Panc1 (cell line): ENCODE results near the gene OR51E2. TPM values are rescaled to one million over a fixed set of nuclear protein-coding genes. Genes with fewer than 3 reads are reported as not detected.

Experiments
- ATAC-seq: fragments of 200-7000 bp; cut with Tn5 transposase; 2 replicates; pipeline ENCODE4 v1.9.1; 2020; ENCODE audit warnings: mild to moderate bottlenecking, moderate library complexity
- BruUV-seq: library from RNA; stranded (reverse); fragments of 400-500 nt; replicated peaks from 2 replicates; lab custom pipeline; 2021; lab: Mats Ljungman, UMichigan
- CTCF ChIA-PET: fragments of 300-600 bp; sonication (Branson Sonifier 250); formaldehyde crosslinking; loops from one replicate; lab custom pipeline; 2022; ENCODE audit warnings: antibody characterized with exemption; lab: Charles Lee
- POLR2A ChIA-PET: fragments of 300-600 bp; sonication (Branson Sonifier 250); formaldehyde crosslinking; loops from one replicate; lab custom pipeline; 2022; ENCODE audit warnings: antibody characterized with exemption; lab: Charles Lee
- DNase-seq: peaks from one replicate; pipeline ENCODE4 v3.0.0-alpha.2; 2010; ENCODE audit warnings: low read depth, low spot score
- H3K27ac ChIP-seq: 2 replicates; pipeline ENCODE4 v1.5.1; 2011; ENCODE audit warnings: mild to moderate bottlenecking, low read length, inconsistent platforms
- H3K27me3 ChIP-seq: fragments of 200-500 bp; sonication (Bioruptor generic); 2 replicates; pipeline ENCODE4 v1.6.0; 2014; ENCODE audit warnings: low read length, inconsistent platforms; ENCODE audit not compliant: control insufficient read depth, insufficient read depth
- H3K36me3 ChIP-seq: fragments of 200-500 bp; sonication (Bioruptor generic); 2 replicates; pipeline ENCODE4 v1.5.1; 2014; ENCODE audit warnings: inconsistent platforms, mild to moderate bottlenecking, low read length, moderate library complexity; ENCODE audit not compliant: control insufficient read depth, insufficient read depth
- H3K4me1 ChIP-seq: 2 replicates; pipeline ENCODE4 v1.5.1; 2011; ENCODE audit warnings: inconsistent platforms, mild to moderate bottlenecking, low read length, moderate library complexity; ENCODE audit not compliant: control insufficient read depth, insufficient read depth
- H3K4me3 ChIP-seq, 2 experiments: 2 replicates each; pipeline ENCODE4 v1.5.1; 2011 to 2012; ENCODE audit warnings: low read depth in 2 of 2, low read length in 2 of 2, mild to moderate bottlenecking in 2 of 2, inconsistent platforms in 1 of 2, moderate library complexity in 1 of 2
- H3K9me3 ChIP-seq: fragments of 200-500 bp; sonication (Bioruptor generic); 2 replicates; pipeline ENCODE4 v1.5.1; 2014; ENCODE audit warnings: low read depth, mild to moderate bottlenecking, inconsistent platforms, low read length, moderate library complexity; ENCODE audit not compliant: control insufficient read depth, insufficient read depth
- POLR2AphosphoS5 ChIP-seq: IDR thresholded peaks from 2 replicates; pipeline ENCODE4 v1.6.1; 2012; ENCODE audit warnings: mild to moderate bottlenecking, low read depth, low read length, moderate library complexity
- SIN3A ChIP-seq: IDR thresholded peaks from 2 replicates; pipeline ENCODE4 v1.6.1; 2012; ENCODE audit warnings: low read depth, mild to moderate bottlenecking, low read length, moderate library complexity, borderline replicate concordance; ENCODE audit not compliant: insufficient read depth
- TCF7L2 ChIP-seq: IDR thresholded peaks from 2 replicates; pipeline ENCODE4 v1.6.1; 2011; ENCODE audit warnings: mild to moderate bottlenecking, low read depth, low read length, inconsistent platforms
- in situ Hi-C: cut with HindIII; loops from 2 replicates; pipeline ENCODE4 v1.10.0; 2016; ENCODE audit warnings: low sequenced_read_pairs, low pct_unique_long_range_greater_than_20kb
- intact Hi-C: fragments of 100-400 bp; cut with micrococcal nuclease; formaldehyde crosslinking; loops from one replicate; pipeline ENCODE4 v1.10.0; 2022; ENCODE audit not compliant: unreplicated experiment
- total RNA-seq: library from RNA; stranded (reverse); gene quantifications from one replicate; pipeline ENCODE4 v1.2.1, GENCODE V29; 2021; ENCODE audit not compliant: unreplicated experiment
- TF ChIP-seq, protein P1 (sequence below): fragments of 450-650 bp; IDR thresholded peaks from 2 replicates; pipeline ENCODE4 v1.5.1; 2017; ENCODE audit warnings: mild to moderate bottlenecking
- TF ChIP-seq, protein P2 (sequence below), 2 experiments: IDR thresholded peaks; 2 replicates each; pipeline ENCODE4 v1.6.1; 2011 to 2012; ENCODE audit warnings: low read depth in 2 of 2, control low read depth in 1 of 2, low read length in 1 of 2, mild to moderate bottlenecking in 1 of 2, moderate library complexity in 1 of 2; ENCODE audit not compliant: insufficient read depth in 1 of 2

Gene OR51E2
- total RNA-seq, 1 experiment from 2014 or later, result not detected

DNA sequence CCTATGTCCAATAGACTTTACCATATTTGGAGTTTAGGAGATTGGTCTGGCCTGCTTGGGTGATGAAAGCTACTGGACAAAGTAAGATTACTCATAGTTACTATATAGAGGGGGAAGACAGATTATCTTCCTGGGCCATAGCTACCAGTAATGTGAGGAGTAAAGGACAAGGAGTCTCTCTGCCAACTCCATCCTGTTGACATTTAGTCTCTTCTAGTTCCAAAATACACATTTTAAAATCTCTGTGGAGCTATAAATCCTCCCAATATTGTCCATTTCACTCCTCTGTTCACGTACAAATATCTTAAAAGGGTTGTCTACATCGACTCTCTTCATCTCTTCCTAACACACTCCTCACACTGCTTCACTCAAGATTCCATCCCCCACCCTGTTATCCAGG is 61.5 kb downstream of the OR51E2 start:
- no peak overlapping the region for H3K27ac ChIP-seq
- TF ChIP-seq POLR2AphosphoS5 (no peak), SIN3A (no peak), TCF7L2 (no peak)
- TF ChIP-seq, protein P1, sequence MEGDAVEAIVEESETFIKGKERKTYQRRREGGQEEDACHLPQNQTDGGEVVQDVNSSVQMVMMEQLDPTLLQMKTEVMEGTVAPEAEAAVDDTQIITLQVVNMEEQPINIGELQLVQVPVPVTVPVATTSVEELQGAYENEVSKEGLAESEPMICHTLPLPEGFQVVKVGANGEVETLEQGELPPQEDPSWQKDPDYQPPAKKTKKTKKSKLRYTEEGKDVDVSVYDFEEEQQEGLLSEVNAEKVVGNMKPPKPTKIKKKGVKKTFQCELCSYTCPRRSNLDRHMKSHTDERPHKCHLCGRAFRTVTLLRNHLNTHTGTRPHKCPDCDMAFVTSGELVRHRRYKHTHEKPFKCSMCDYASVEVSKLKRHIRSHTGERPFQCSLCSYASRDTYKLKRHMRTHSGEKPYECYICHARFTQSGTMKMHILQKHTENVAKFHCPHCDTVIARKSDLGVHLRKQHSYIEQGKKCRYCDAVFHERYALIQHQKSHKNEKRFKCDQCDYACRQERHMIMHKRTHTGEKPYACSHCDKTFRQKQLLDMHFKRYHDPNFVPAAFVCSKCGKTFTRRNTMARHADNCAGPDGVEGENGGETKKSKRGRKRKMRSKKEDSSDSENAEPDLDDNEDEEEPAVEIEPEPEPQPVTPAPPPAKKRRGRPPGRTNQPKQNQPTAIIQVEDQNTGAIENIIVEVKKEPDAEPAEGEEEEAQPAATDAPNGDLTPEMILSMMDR, result no peak
- TF ChIP-seq, protein P2, sequence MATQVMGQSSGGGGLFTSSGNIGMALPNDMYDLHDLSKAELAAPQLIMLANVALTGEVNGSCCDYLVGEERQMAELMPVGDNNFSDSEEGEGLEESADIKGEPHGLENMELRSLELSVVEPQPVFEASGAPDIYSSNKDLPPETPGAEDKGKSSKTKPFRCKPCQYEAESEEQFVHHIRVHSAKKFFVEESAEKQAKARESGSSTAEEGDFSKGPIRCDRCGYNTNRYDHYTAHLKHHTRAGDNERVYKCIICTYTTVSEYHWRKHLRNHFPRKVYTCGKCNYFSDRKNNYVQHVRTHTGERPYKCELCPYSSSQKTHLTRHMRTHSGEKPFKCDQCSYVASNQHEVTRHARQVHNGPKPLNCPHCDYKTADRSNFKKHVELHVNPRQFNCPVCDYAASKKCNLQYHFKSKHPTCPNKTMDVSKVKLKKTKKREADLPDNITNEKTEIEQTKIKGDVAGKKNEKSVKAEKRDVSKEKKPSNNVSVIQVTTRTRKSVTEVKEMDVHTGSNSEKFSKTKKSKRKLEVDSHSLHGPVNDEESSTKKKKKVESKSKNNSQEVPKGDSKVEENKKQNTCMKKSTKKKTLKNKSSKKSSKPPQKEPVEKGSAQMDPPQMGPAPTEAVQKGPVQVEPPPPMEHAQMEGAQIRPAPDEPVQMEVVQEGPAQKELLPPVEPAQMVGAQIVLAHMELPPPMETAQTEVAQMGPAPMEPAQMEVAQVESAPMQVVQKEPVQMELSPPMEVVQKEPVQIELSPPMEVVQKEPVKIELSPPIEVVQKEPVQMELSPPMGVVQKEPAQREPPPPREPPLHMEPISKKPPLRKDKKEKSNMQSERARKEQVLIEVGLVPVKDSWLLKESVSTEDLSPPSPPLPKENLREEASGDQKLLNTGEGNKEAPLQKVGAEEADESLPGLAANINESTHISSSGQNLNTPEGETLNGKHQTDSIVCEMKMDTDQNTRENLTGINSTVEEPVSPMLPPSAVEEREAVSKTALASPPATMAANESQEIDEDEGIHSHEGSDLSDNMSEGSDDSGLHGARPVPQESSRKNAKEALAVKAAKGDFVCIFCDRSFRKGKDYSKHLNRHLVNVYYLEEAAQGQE (IDR thresholded peaks at IDR 0.05; ENCODE audit: insufficient read depth in 1 of 2, low read depth in 2 of 2, low read length in 1 of 2), result no peak
- H3K36me3 ChIP-seq, result no peaks in the 10 kb centered on the region
- no peaks in the 10 kb centered on the region for H3K4me1 ChIP-seq
- H3K9me3 ChIP-seq, result no peaks in the 10 kb centered on the region
- DNase-seq (no peak), ATAC-seq (no peak)
- intact Hi-C loops (loop anchor here (2.0 to 10.0 kb wide), 2 partner anchors 191 to 459 kb away; no protein-coding TSS in a partner anchor), in situ Hi-C loops (no loop called here)
- no peak overlapping the region for H3K4me3 ChIP-seq
- CTCF ChIA-PET, result interaction anchor here (1.4 to 2.5 kb wide), 5 partner anchors 9 to 368 kb away, joined by 3 to 13 read pairs (median 8); no protein-coding TSS in a partner anchor
- no TSS peak for BruUV-seq
- POLR2A ChIA-PET, result interaction anchor here (0.6 kb wide), 1 partner anchor 8 kb away, joined by 3 read pairs; no protein-coding TSS in a partner anchor
- peaks cover 6% of the 10 kb centered on the region; the same call in 1 of the 2 replicates for H3K27me3 ChIP-seq

Other genes with a start within 250 kb of the OR51E2 start
- not detected for gene OR52K2, start 248.6 kb downstream of the OR51E2 start, total RNA-seq
- gene OR52K1, start 215.2 kb downstream of the OR51E2 start, total RNA-seq, result not detected
- not detected for gene OR52M1, start 152.7 kb downstream of the OR51E2 start, total RNA-seq
- gene OR52I2, start 116.1 kb downstream of the OR51E2 start, total RNA-seq, result not detected
- not detected for gene OR52I1, start 103.8 kb downstream of the OR51E2 start, total RNA-seq
- gene TRIM68, start 89.6 kb downstream of the OR51E2 start, total RNA-seq, result 18.5 TPM
- gene OR51D1, start 60.4 kb downstream of the OR51E2 start, total RNA-seq, result not detected
- gene OR51E1, start 53.9 kb downstream of the OR51E2 start, total RNA-seq, result not detected
- not detected for gene MMP26, start 6.9 kb upstream of the OR51E2 start, total RNA-seq
- not detected for gene OR51F1, start 72.1 kb upstream of the OR51E2 start, total RNA-seq
- not detected for gene OR52R1, start 106.5 kb upstream of the OR51E2 start, total RNA-seq
- gene OR51F2, start 123.5 kb upstream of the OR51E2 start, total RNA-seq, result not detected
- not detected for gene OR51S1, start 151.4 kb upstream of the OR51E2 start, total RNA-seq
- not detected for gene OR51T1, start 184.0 kb upstream of the OR51E2 start, total RNA-seq
- not detected for gene OR51A7, start 205.9 kb upstream of the OR51E2 start, total RNA-seq
- gene OR51G2, start 221.5 kb upstream of the OR51E2 start, total RNA-seq, result not detected
- not detected for gene OR51G1, start 226.5 kb upstream of the OR51E2 start, total RNA-seq
- gene OR51A4, start 249.8 kb upstream of the OR51E2 start, total RNA-seq, result not detected